ENCODE data around the gene TMEM121B.

TMEM121B gene

GRCh38 chr22:17137861-17138425, 16.8 kb upstream of the TMEM121B start:
- FAIRE-seq = no peak

- no peak for FAIRE-seq
Observed at GRCh38 chr22:17137170-17137569, 16.0 kb upstream of the TMEM121B start.

GRCh38 chr22:17135153-17135760, 14.1 kb upstream of the TMEM121B start:
- no peak for FAIRE-seq

GRCh38 chr22:17133137-17133536, 12.0 kb upstream of the TMEM121B start:
- no peak for FAIRE-seq

- no peak for FAIRE-seq
Observed at GRCh38 chr22:17132112-17132511, 11.0 kb upstream of the TMEM121B start.

GRCh38 chr22:17131686-17132085, 10.5 kb upstream of the TMEM121B start:
- no peak for FAIRE-seq

GRCh38 chr22:17130199-17130598, 9.0 kb upstream of the TMEM121B start:
- no peak for FAIRE-seq

GRCh38 chr22:17120711-17121232, 388 bp downstream of the TMEM121B start:
- no peak for FAIRE-seq

- no peak for FAIRE-seq
Observed at GRCh38 chr22:17120281-17120680, 879 bp downstream of the TMEM121B start.

- no peak for FAIRE-seq
Observed at GRCh38 chr22:17119481-17120202, 1.5 kb downstream of the TMEM121B start.

GRCh38 chr22:17118342-17118741, 2.8 kb downstream of the TMEM121B start:
- FAIRE-seq = no peak

- no peak for FAIRE-seq
Observed at GRCh38 chr22:17117890-17118289, 3.3 kb downstream of the TMEM121B start.

GRCh38 chr22:17117400-17117799, 3.8 kb downstream of the TMEM121B start:
- no peak for FAIRE-seq

- no peak for FAIRE-seq
Observed at GRCh38 chr22:17116572-17117330, 4.4 kb downstream of the TMEM121B start.

- no peak for FAIRE-seq
Observed at GRCh38 chr22:17115945-17116565, 5.1 kb downstream of the TMEM121B start.

- no peak for FAIRE-seq
Observed at GRCh38 chr22:17115236-17115635, 5.9 kb downstream of the TMEM121B start.

- no peak for FAIRE-seq
Observed at GRCh38 chr22:17114898-17115235, 6.3 kb downstream of the TMEM121B start.

GRCh38 chr22:17114173-17114897, 6.8 kb downstream of the TMEM121B start:
- no peak for FAIRE-seq

GRCh38 chr22:17113600-17113999, 7.6 kb downstream of the TMEM121B start:
- no peak for FAIRE-seq

GRCh38 chr22:17112491-17113042, 8.6 kb downstream of the TMEM121B start:
- FAIRE-seq = no peak

- FAIRE-seq = no peak
Observed at GRCh38 chr22:17110791-17111550, 10.2 kb downstream of the TMEM121B start.
